Adipose tissue (tissue), 3 donors: ENCODE data around the gene RAB5IF. TPM values are rescaled to one million over a fixed set of nuclear protein-coding genes. Genes with fewer than 3 reads are reported as not detected.
"Not testable (repeated sequence)": the region's sequence is repeated elsewhere in the genome, so short reads cannot be mapped to it uniquely, and the experiment has no call there.

Experiments used
- H3K27ac ChIP-seq: one replicate; pipeline ENCODE4 v1.5.1; 2013; ENCODE audit warnings: low read depth, low read length
- WGBS, 3 donors: extraction: QIAGEN DNeasy Blood & Tissue Kit; methylation state at CpG; one replicate each; pipeline ENCODE4 v1.1.7; 2013; 5-methylcytosine and 5-hydroxymethylcytosine counted together
- polyA plus RNA-seq, 3 donors: library from polyadenylated mRNA; stranded (reverse); fragments of 200-250 nt; gene quantifications; one replicate each; pipeline ENCODE4 v1.2.3, GENCODE V29; 2013
- donor health status: healthy with polysubstance abuse.
- donor health status: Bipolar disorder and iron deficiency.
- donor health status: healthy.

Gene RAB5IF
- polyA plus RNA-seq, 3 donors, result 56.1 to 97.0 (median 65.0) TPM

DNA sequence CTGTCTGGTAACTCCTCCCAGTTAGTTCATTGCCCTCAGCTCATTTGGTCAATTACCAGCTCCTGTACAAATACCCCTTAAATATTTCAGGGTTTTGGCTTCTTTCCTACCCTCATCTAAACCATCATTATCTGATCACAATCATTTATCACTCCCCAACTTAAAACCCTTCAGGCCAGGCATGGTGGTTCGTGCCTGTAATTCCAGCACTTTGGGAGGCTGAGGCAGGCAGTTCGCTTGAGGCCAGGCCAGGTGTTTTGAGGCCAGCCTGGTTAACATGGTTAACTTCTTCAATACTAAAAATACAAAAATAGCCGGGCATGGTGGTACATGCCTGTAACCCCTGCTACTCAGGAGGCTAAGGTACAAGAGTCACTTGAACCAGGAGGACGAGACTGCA is 22.8 kb upstream of the RAB5IF start:
- no peak overlapping the region for H3K27ac ChIP-seq
- 94 to 97% (median 94%) methylated on average over 4 of the region's 4 CpGs for WGBS, 3 donors

DNA sequence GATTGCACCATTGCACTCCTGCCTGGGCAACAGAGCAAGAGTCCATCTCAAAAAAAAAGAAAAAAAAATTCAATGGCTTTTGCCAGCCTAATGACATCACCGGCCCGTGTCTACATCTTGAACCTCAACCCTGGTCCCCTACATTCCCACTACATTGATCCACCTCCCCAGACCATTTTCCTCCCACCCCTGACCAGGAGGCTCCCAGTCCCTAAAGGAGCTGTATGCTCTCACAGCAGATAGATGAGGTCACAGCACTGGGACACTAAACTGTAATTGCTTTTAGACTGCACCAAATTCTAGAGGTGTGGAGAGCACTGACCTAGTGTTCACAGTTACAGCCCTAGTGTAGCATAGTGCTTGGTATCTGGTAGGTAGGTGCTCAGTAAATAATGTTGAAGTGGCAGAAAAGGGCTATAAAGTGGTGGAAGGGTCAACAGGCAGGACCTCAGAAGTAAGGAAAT is 21.5 kb upstream of the RAB5IF start:
- no peak overlapping the region for H3K27ac ChIP-seq
- 83 to 90% (median 85%) methylated on average over 2 of the region's 2 CpGs for WGBS, 3 donors

DNA sequence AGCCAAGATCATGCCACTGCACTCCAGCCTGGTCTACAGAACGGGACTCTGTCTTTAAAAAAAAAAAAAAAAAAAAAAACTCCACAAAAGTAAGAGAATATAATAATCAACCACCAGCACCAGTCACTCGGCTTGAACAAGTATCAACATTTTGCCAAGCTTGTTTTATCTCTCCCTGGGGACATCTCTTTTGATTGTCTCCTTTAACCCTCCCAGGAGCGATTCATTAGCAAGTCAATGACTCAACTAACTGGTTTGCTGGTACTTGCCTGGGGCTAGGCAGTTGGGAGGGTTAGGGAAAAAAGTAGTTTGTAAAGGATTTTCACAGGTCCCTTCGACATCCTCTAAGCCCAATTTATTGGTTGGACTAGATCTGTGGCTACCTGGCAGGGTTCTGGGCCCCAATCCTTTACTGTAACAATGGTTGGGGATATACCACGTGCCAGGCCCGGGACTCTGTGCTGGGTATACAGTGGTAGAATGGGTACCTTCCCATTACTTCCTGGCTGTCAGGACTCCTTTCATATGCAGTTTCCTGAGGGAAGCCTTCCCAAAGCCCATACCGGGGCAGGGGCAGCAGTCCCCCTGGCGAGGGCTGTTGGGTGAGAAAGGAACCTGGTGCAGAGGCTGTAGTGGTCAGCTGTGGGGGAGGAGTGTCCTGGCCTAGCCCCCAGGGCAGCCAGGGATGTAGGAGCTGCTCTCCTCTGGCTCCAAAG is 20.0 kb upstream of the RAB5IF start:
- 74 to 82% (median 77%) methylated on average over 8 of the region's 8 CpGs for WGBS, 3 donors
- H3K27ac ChIP-seq, result no peak overlapping the region

- 63 to 90% (median 88%) methylated on average over 3 of the region's 3 CpGs for WGBS, 3 donors
- H3K27ac ChIP-seq, result no peak overlapping the region
Measured at GRCh38 chr20:36587388-36588070, 18.1 kb upstream of the RAB5IF start.

- no peak overlapping the region for H3K27ac ChIP-seq
- WGBS, 3 donors, result 81 to 89% (median 84%) methylated on average over 5 of the region's 5 CpGs
Measured at GRCh38 chr20:36591281-36591680, 14.3 kb upstream of the RAB5IF start.

GRCh38 chr20:36591854-36592641 is 13.5 kb upstream of the RAB5IF start:
- H3K27ac ChIP-seq, result no peak overlapping the region
- WGBS, 3 donors, result 80 to 90% (median 81%) methylated on average over 9 of the region's 9 CpGs

- 84 to 93% (median 86%) methylated on average over 5 of the region's 5 CpGs for WGBS, 3 donors
- no peak overlapping the region for H3K27ac ChIP-seq
Measured at GRCh38 chr20:36593347-36593929, 12.1 kb upstream of the RAB5IF start.

- H3K27ac ChIP-seq, result no peak overlapping the region
- WGBS, 3 donors, result 27 to 57% (median 33%) methylated on average over 5 of the region's 5 CpGs
Measured at GRCh38 chr20:36599912-36600345, 5.7 kb upstream of the RAB5IF start.

DNA sequence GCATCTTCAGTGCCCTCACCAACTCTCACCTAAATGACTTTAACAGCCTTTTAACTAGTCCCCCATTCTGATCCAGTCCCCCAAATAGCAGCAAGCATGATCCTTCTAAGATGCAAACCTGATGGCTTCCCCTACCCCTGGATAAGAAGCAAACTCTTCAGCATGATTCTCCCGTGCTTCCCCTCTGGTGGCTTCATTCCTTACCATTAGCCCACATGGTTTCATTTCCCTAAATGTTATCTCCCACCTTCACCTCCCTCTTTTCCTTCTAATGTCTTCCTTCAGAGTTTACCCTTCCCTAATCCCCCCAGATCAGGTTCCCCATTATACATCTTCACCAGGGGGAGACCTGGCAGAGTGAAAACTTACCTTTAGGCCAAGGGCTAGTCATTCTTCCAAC is 4.0 kb upstream of the RAB5IF start:
- 43 to 52% (median 44%) methylated on average over 1 of the region's 1 CpG for WGBS, 3 donors
- no peak overlapping the region for H3K27ac ChIP-seq

- peak overlapping the region; percentile 66 for H3K27ac ChIP-seq
- 32 to 59% (median 33%) methylated on average over 15 of the region's 15 CpGs for WGBS, 3 donors
Measured at GRCh38 chr20:36604952-36605398, 604 bp upstream of the RAB5IF start.

DNA sequence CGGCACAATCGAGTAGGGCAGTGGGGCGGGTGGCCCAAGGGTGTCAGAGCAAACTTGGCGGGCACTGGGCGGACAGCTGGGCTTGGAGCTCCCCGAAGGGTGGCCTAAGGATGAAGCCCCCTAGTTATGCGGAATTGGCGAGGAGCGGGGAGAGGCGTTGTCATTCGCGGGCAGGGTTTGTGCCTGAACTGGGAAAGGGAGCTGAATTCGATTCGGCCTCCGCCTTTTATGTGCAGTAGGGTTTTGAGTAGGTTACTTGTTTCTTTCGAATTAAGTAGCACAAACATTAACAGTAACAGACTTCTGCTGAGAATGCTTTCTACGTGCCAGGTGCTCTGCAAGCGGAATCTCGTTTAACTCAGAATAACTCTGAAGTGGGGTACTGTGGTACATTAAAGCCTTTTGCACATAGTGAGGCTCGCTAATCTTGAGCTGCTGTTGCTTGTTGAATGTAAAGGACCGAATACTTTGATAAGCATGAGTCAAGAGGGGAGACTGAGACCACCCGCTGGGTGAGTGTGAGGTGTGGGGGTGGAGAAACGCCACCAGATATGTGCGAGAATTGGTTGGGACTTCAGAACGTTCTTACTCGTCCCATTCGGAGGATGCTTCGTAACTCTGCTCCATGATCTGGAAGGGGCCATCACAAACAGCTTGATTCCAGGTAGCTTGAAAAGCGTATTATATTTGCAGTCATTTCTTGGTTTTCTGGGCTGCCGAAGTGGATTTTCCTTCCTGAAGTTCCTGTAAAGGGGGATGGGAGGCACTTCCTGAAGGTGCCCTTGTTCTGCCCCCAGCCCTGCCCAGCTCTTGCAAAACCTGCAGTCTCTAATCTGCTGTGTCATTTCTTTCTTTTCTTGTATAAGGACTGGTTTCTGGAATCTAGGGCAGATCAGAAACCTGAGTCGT is 833 bp downstream of the RAB5IF start:
- 1% methylated on average over 31 of the region's 31 CpGs for WGBS, 3 donors
- peak overlapping the region; percentile 84 for H3K27ac ChIP-seq

DNA sequence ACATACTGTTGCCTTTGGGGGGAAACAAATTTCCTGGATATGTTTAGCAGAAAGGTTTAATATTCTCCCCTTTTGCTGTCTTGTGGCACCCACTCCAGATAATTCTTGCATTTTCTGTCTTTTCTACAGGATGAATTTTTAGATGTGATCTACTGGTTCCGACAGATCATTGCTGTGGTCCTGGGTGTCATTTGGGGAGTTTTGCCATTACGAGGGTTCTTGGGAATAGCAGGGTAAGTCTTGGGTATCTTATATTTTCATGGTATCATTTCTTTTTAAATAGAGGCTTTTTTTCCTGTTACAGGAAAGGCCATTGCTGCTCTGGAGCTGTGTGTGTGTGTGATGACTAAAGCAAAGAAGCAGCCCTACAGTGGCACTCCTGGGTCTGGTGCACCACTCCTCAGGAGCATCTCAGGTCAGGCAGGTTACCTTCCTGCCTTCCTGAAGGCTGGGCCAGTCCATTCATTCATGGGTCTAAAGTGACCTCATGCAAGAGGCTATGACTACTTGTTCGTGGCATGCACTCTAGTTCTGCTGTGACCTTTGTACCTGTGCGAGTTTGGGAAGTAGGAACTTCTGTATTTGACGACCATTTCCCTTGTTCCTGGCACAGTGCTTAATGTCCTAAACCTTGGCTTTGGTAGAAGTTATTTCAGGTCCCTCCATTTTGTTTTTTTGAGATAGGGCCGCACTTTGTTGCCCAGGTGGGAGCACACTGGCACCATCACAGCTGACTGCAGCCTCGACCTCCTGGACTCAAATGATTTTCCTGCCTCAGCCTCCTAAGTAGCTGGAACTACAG is 2.2 kb downstream of the RAB5IF start:
- no peak overlapping the region for H3K27ac ChIP-seq
- 69 to 72% (median 70%) methylated on average over 7 of the region's 7 CpGs for WGBS, 3 donors

GRCh38 chr20:36608388-36608728 is 2.8 kb downstream of the RAB5IF start:
- 85 to 93% (median 85%) methylated on average over 6 of the region's 6 CpGs for WGBS, 3 donors
- not testable (repeated sequence) for H3K27ac ChIP-seq

GRCh38 chr20:36611625-36612024 is 6.0 kb downstream of the RAB5IF start:
- 78 to 89% (median 87%) methylated on average over 5 of the region's 5 CpGs for WGBS, 3 donors
- no peak overlapping the region for H3K27ac ChIP-seq

- WGBS, 3 donors, result 36 to 84% (median 79%) methylated on average over 3 of the region's 3 CpGs
- no peak overlapping the region for H3K27ac ChIP-seq
Measured at GRCh38 chr20:36613974-36614373, 8.4 kb downstream of the RAB5IF start.

- 84 to 85% (median 85%) methylated on average over 14 of the region's 14 CpGs for WGBS, 3 donors
- H3K27ac ChIP-seq, result no peak overlapping the region
Measured at GRCh38 chr20:36614781-36615557, 9.4 kb downstream of the RAB5IF start.
